ENCODE results near the gene AGPAT4.

GRCh38 chr6:161300823-161301222 is 27.0 kb upstream of the AGPAT4 start:
- TF ChIP-seq, protein P1, sequence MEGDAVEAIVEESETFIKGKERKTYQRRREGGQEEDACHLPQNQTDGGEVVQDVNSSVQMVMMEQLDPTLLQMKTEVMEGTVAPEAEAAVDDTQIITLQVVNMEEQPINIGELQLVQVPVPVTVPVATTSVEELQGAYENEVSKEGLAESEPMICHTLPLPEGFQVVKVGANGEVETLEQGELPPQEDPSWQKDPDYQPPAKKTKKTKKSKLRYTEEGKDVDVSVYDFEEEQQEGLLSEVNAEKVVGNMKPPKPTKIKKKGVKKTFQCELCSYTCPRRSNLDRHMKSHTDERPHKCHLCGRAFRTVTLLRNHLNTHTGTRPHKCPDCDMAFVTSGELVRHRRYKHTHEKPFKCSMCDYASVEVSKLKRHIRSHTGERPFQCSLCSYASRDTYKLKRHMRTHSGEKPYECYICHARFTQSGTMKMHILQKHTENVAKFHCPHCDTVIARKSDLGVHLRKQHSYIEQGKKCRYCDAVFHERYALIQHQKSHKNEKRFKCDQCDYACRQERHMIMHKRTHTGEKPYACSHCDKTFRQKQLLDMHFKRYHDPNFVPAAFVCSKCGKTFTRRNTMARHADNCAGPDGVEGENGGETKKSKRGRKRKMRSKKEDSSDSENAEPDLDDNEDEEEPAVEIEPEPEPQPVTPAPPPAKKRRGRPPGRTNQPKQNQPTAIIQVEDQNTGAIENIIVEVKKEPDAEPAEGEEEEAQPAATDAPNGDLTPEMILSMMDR (IDR thresholded peaks at IDR 0.05), result no peak
- no peak for TF ChIP-seq POLR2A (IDR thresholded peaks at IDR 0.05)
